Activated CD4-positive, alpha-beta memory T cell treated with anti-CD3 and anti-CD28 coated beads, Interleukin-2, amount 10 ng/mL, durations not matched to agents 7 days and 5 days (primary cell): Measurements from ENCODE around the gene CTNNAL1. TPM values are rescaled to one million over a fixed set of nuclear protein-coding genes. Genes with fewer than 3 reads are reported as not detected.
A peak's percentile ranks its signal among the peaks of the same experiment; 100 is the strongest.

ENCODE experiments used
- CTCF ChIA-PET: fragments of 350-600 bp; sonication (Branson Sonifier 250); formaldehyde crosslinking; loops from one replicate; lab custom pipeline; 2021; ENCODE audit warnings: antibody characterized with exemption, inconsistent platforms; lab: Charles Lee
- POLR2A ChIA-PET: fragments of 350-600 bp; sonication (Branson Sonifier 250); formaldehyde crosslinking; loops from one replicate; lab custom pipeline; 2021; ENCODE audit warnings: antibody characterized with exemption; lab: Charles Lee
- DNase-seq: peaks from one replicate; pipeline ENCODE4 v3.0.0-alpha.2; 2020
- H3K27ac Mint-ChIP-seq: one replicate; pipeline ENCODE4 v1.8.0; 2021; ENCODE audit warnings: mild to moderate bottlenecking, mixed read lengths
- H3K27me3 Mint-ChIP-seq: one replicate; pipeline ENCODE4 v1.8.0; 2021; ENCODE audit warnings: mixed read lengths
- H3K36me3 Mint-ChIP-seq: one replicate; pipeline ENCODE4 v1.8.0; 2021; ENCODE audit warnings: low read depth, mixed read lengths
- H3K4me1 Mint-ChIP-seq: one replicate; pipeline ENCODE4 v1.8.0; 2021; ENCODE audit warnings: mixed read lengths
- H3K4me3 Mint-ChIP-seq: one replicate; pipeline ENCODE4 v1.8.0; 2021; ENCODE audit warnings: mild to moderate bottlenecking, mixed read lengths
- H3K9me3 Mint-ChIP-seq: one replicate; pipeline ENCODE4 v1.8.0; 2021; ENCODE audit warnings: mixed read lengths
- total RNA-seq, 2 experiments: library from RNA; stranded (reverse); gene quantifications; one replicate each; pipeline ENCODE4 v1.2.3, GENCODE V29; 2021

CTNNAL1 gene
- total RNA-seq, 2 experiments from 2014 or later: 13.2 to 13.3 TPM

DNA sequence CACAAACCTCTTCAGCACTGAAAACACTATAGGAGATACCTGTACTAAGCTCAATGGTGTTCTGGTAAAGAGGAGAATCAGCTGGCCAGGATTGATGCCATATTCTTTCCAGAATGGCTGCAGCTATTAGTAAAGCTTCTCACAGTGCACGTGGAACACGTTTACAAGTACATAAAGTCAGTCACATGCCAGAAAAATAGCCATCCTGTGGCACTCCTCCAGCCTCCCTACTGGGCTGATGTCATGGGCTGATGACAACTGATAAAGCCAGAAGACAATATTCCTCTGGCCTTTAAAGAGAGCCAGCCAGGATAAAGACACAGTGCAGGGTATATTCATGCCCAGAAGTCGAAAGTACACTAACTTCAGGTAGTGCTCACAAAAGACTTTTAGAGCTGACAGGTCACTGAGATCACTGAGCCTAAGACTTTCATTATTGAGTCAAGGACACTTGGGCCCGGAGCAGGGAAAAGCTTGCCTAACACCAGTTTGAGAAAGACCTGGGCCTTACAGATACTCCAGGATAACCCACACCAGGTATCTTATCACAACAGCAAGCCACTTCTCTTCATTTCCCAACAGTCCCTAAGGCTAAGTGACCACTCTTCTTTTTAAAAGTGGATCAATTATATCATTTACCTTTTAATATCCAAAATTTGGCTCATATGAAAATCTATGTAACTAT, 49.7 kb downstream of the CTNNAL1 start:
- Mint-ChIP-seq H3K4me1 (no peaks in the 10 kb centered on the region), H3K9me3 (no peaks in the 10 kb centered on the region), H3K36me3 (no peaks in the 10 kb centered on the region), H3K27me3 (no peaks in the 10 kb centered on the region), H3K27ac (no peak overlapping the region), H3K4me3 (no peak overlapping the region)
- CTCF ChIA-PET: interaction anchor here (1.2 to 1.8 kb wide), 2 partner anchors 9 to 10 kb away, joined by 3 to 11 read pairs; no protein-coding TSS in a partner anchor
- POLR2A ChIA-PET: no interaction called here
- DNase-seq: no peak

- no peak overlapping the region for H3K4me3 Mint-ChIP-seq
- ChIA-PET POLR2A (no interaction called here), CTCF (interaction anchor here (0.6 kb wide), 1 partner anchor 509 kb away, joined by 4 read pairs; no protein-coding TSS in a partner anchor)
- no peak overlapping the region for H3K27ac Mint-ChIP-seq
- no peaks in the 10 kb centered on the region for H3K36me3 Mint-ChIP-seq
- H3K4me1 Mint-ChIP-seq: peaks cover 1% of the 10 kb centered on the region
- H3K9me3 Mint-ChIP-seq: no peaks in the 10 kb centered on the region
- DNase-seq: no peak
- no peaks in the 10 kb centered on the region for H3K27me3 Mint-ChIP-seq
Observed at GRCh38 chr9:108961151-108961550, 52.1 kb downstream of the CTNNAL1 start.

GRCh38 chr9:108960331-108960730, 53.0 kb downstream of the CTNNAL1 start:
- H3K4me3 Mint-ChIP-seq: no peak overlapping the region
- ChIA-PET POLR2A (no interaction called here), CTCF (no interaction called here)
- H3K27me3 Mint-ChIP-seq: no peaks in the 10 kb centered on the region
- DNase-seq: no peak
- H3K36me3 Mint-ChIP-seq: no peaks in the 10 kb centered on the region
- H3K4me1 Mint-ChIP-seq: peaks cover 1% of the 10 kb centered on the region
- no peak overlapping the region for H3K27ac Mint-ChIP-seq
- no peaks in the 10 kb centered on the region for H3K9me3 Mint-ChIP-seq

GRCh38 chr9:108956631-108957026, 56.7 kb downstream of the CTNNAL1 start:
- ChIA-PET CTCF (no interaction called here), POLR2A (no interaction called here)
- no peak overlapping the region for H3K4me3 Mint-ChIP-seq
- no peak for DNase-seq
- no peak overlapping the region for H3K27ac Mint-ChIP-seq
- H3K4me1 Mint-ChIP-seq: peaks cover 1% of the 10 kb centered on the region
- H3K36me3 Mint-ChIP-seq: no peaks in the 10 kb centered on the region
- H3K9me3 Mint-ChIP-seq: no peaks in the 10 kb centered on the region
- no peaks in the 10 kb centered on the region for H3K27me3 Mint-ChIP-seq

GRCh38 chr9:108956022-108956630, 57.2 kb downstream of the CTNNAL1 start:
- no peak overlapping the region for H3K27ac Mint-ChIP-seq
- ChIA-PET CTCF (no interaction called here), POLR2A (no interaction called here)
- H3K36me3 Mint-ChIP-seq: no peaks in the 10 kb centered on the region
- H3K4me3 Mint-ChIP-seq: no peak overlapping the region
- no peaks in the 10 kb centered on the region for H3K27me3 Mint-ChIP-seq
- peaks cover 1% of the 10 kb centered on the region for H3K4me1 Mint-ChIP-seq
- no peaks in the 10 kb centered on the region for H3K9me3 Mint-ChIP-seq
- DNase-seq: no peak

DNA sequence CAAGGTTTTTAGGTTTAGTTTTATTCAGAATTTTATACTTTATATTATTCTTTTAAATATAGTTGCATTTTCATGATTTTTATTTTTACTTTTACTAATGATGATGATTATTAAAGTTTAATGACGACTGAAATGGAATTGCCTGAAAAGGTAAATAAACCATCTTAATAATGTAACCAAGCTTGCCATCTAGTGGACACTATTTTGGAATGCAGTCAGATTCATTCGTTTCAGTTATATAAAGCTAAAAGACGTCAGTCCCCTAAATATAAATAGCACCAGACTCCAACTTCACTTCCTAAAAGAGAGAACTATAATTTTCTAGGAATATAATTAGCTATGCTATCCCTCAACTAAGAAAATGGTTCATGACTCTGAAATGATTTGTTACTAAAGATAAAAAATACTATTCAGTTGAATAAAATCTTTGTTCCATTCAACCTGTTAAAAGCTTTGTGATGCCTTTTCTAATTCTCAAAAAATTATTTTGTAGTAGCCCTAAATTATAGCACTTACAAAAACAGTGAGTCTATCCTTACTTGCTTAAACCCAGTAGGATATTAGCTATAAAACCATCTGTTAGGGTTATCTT, 59.2 kb downstream of the CTNNAL1 start:
- no peaks in the 10 kb centered on the region for H3K27me3 Mint-ChIP-seq
- H3K4me3 Mint-ChIP-seq: no peak overlapping the region
- H3K4me1 Mint-ChIP-seq: peaks cover 1% of the 10 kb centered on the region
- H3K36me3 Mint-ChIP-seq: no peaks in the 10 kb centered on the region
- CTCF ChIA-PET: interaction anchor here (0.5 to 2.3 kb wide), 22 partner anchors 9 to 511 kb away, joined by 3 to 11 read pairs (median 3); partner anchors contain the start of genes ABITRAM and ELP1
- DNase-seq: no peak
- no peak overlapping the region for H3K27ac Mint-ChIP-seq
- no peaks in the 10 kb centered on the region for H3K9me3 Mint-ChIP-seq
- POLR2A ChIA-PET: no interaction called here

GRCh38 chr9:108951578-108951977, 61.7 kb downstream of the CTNNAL1 start:
- no peaks in the 10 kb centered on the region for H3K36me3 Mint-ChIP-seq
- CTCF ChIA-PET: interaction anchor here (0.7 to 1.1 kb wide), 2 partner anchors 14 to 17 kb away, joined by 3 read pairs; partner anchors contain the start of genes ABITRAM and ELP1

GRCh38 chr9:108950168-108950567, 63.1 kb downstream of the CTNNAL1 start:
- ChIA-PET POLR2A (no interaction called here), CTCF (no interaction called here)
- Mint-ChIP-seq H3K4me3 (no peak overlapping the region), H3K4me1 (no peaks in the 10 kb centered on the region), H3K27me3 (no peaks in the 10 kb centered on the region), H3K9me3 (no peaks in the 10 kb centered on the region), H3K27ac (no peak overlapping the region), H3K36me3 (no peaks in the 10 kb centered on the region)
- DNase-seq: no peak

More at GRCh38 chr9:108951578-108951977, 61.7 kb downstream of the CTNNAL1 start:
- DNase-seq: no peak
- POLR2A ChIA-PET: no interaction called here
- Mint-ChIP-seq H3K27me3 (no peaks in the 10 kb centered on the region), H3K9me3 (no peaks in the 10 kb centered on the region), H3K4me3 (no peak overlapping the region), H3K27ac (no peak overlapping the region), H3K4me1 (no peaks in the 10 kb centered on the region)

DNA sequence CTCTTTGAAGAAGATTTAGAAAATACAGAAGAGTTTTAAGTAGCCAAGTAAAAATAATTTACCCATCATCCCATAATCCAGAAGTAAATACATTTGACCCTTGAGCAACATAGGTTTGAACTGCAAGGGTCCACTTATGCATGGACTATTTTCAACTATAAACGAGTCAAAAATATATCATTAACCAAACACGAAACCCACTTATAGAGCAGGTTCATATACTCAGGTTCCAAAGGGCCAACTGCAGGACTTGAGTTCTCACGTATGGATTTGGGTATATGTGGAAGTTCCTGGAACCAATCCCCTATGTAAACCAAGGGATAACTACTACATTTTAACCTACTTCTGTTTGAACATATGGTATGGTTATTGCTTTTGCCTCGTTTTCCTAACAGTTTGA, 73.3 kb downstream of the CTNNAL1 start:
- ChIA-PET POLR2A (no interaction called here), CTCF (no interaction called here)
- Mint-ChIP-seq H3K36me3 (peaks cover 2% of the 10 kb centered on the region), H3K27me3 (no peaks in the 10 kb centered on the region), H3K27ac (no peak overlapping the region), H3K4me3 (no peak overlapping the region), H3K4me1 (peaks cover 11% of the 10 kb centered on the region), H3K9me3 (no peaks in the 10 kb centered on the region)
- no peak for DNase-seq

GRCh38 chr9:108937561-108938305, 75.6 kb downstream of the CTNNAL1 start:
- ChIA-PET CTCF (interaction anchor here (1.1 kb wide), 1 partner anchor 13 kb away, joined by 3 read pairs; no protein-coding TSS in a partner anchor), POLR2A (no interaction called here)
- peaks cover 4% of the 10 kb centered on the region for H3K36me3 Mint-ChIP-seq
- H3K9me3 Mint-ChIP-seq: no peaks in the 10 kb centered on the region
- no peak overlapping the region for H3K27ac Mint-ChIP-seq
- peaks cover 24% of the 10 kb centered on the region for H3K4me1 Mint-ChIP-seq
- H3K27me3 Mint-ChIP-seq: no peaks in the 10 kb centered on the region
- H3K4me3 Mint-ChIP-seq: no peak overlapping the region
- DNase-seq: no peak

DNA sequence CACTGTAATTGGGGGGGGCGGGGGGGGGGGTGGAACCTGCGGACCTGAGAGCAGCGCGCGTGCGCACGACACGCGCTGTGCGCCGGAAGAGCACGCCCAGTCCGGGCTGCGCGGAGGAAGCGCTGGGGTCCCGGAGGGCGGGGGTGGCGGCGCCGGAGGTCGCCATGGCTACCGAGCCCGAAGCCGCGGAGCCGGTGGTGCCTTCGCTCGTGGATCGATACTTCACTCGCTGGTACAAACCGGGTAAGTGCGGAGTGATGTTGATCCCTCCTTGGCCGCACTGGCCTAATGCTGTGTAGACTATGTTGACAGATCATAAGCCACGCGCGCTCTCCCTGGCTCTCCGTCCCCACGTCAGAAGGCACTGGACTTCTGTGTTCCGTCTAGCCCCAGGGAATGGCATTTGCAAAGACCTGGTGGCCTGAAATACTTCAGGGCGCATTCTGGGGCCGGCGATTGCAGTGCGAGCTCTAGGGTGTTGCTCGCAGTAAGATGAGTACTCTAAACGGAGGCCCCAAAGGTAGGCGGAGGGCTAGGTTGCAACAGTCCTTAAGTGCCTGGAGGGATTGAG, 78.9 kb downstream of the CTNNAL1 start, which contains the start of gene ABITRAM:
Gene ABITRAM (plus strand): TSS at position 78 of the 571 bp plus-strand sequence. CDS start 87 bp downstream, at position 165.
- ChIA-PET POLR2A (interaction anchor here (0.8 to 0.9 kb wide), 2 partner anchors 9 to 14 kb away, joined by 3 to 4 read pairs; no protein-coding TSS in a partner anchor), CTCF (interaction anchor here (0.6 to 1.2 kb wide), 3 partner anchors 17 to 31 kb away, joined by 3 read pairs; no protein-coding TSS in a partner anchor)
- Mint-ChIP-seq H3K27me3 (no peaks in the 10 kb centered on the region), H3K4me3 (peak within 1 kb of the TSS; percentile 97), H3K9me3 (no peaks in the 10 kb centered on the region), H3K27ac (peak within 1 kb of the TSS; percentile 96), H3K4me1 (peaks cover 37% of the 10 kb centered on the region), H3K36me3 (peaks cover 10% of the 10 kb centered on the region)
- peak; percentile 80 for DNase-seq

GRCh38 chr9:108933718-108934322, 79.5 kb downstream of the CTNNAL1 start, which contains the start of gene ELP1:
ELP1 (minus strand) TSS chr9:108934124; CDS start chr9:108931146, 2,978 bp downstream.
- peak within 1 kb of the TSS; percentile 96 for H3K27ac Mint-ChIP-seq

More at GRCh38 chr9:108933718-108934322, 79.5 kb downstream of the CTNNAL1 start, which contains the start of gene ELP1:
- Mint-ChIP-seq H3K9me3 (no peaks in the 10 kb centered on the region), H3K27me3 (no peaks in the 10 kb centered on the region), H3K36me3 (peaks cover 13% of the 10 kb centered on the region), H3K4me3 (peak within 1 kb of the TSS; percentile 97), H3K4me1 (peaks cover 39% of the 10 kb centered on the region)
- ChIA-PET POLR2A (interaction anchor here (0.8 to 0.9 kb wide), 2 partner anchors 9 to 13 kb away, joined by 3 to 4 read pairs; no protein-coding TSS in a partner anchor), CTCF (interaction anchor here (0.6 to 1.2 kb wide), 3 partner anchors 18 to 32 kb away, joined by 3 read pairs; no protein-coding TSS in a partner anchor)
- DNase-seq: peak; percentile 93
